Middle frontal gyrus (tissue), 1 donor: ENCODE measurements around the gene PHLDB2.

Experiments
- DNase-seq: peaks from one replicate; pipeline ENCODE4 v3.0.0-alpha.2; 2015; ENCODE audit warnings: low spot score; ENCODE audit errors: extremely low spot score

The PHLDB2 gene

DNA sequence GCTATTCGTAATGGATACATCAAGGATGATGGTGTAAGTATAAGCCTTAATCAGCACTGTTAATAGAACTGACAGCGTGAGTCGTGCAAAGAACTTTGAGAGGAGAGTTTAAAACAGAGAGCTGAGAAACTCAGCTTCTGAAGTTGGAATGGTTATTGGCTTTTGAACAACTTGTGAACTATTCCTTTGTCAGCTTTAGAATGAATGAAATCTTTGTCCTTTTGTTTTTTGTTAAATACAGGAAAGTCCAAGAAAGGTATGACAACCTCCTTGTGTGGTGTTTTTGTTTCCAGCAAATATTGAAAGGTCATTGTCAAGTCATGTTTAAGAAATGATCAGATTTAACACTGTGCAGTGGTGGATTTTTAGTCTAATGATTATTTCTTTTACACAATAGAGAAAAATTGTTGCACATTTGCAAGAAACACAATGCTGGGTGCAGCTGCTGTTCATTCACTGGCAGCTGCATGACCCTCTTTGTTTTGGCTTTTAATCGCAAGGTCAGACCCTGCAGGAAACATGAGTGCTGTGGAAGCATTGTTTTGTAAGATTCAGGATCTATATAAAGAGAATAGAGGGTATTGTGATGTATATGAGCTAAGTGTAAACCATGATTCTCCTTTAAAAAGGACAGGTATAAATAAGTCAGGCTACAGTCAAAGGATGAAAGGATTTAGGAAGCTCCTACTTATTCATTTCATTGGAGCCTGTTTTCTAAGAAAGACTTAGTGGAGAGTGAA, 98.1 kb downstream of the PHLDB2 start:
- DNase-seq: no peak

DNA sequence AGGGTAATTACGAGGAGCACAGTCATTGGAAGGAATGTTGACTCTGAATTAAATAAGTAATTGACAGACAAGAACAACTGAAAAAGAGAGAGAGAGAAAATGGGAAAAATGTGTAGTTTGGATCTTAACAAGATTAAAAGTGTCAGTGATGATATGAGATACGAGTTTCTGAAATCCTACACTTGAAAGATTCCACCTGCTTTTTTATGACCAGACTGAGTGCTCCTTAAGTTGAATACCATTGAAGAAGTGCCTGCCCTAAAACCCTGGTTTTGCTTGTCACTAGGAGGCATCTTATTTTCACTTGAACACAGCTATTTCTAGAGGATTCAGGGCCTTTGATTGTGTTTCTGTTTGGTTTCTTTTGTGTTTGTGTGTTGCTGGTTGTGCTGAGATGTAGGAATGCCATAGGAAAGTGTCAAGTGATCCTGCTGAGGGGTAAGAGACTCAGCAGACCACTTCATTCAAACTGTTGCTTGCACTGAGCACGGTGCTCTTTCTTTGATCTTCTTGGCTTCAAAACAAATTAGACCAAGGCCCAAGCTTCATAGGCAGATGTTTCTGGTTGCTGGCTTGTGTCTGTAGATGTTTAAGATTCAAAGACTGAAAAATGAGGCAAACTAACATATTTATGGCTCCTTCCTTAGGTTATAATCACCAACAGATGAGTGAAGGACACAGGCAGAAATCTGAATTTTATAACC, 102.5 kb downstream of the PHLDB2 start:
- DNase-seq: no peak

DNA sequence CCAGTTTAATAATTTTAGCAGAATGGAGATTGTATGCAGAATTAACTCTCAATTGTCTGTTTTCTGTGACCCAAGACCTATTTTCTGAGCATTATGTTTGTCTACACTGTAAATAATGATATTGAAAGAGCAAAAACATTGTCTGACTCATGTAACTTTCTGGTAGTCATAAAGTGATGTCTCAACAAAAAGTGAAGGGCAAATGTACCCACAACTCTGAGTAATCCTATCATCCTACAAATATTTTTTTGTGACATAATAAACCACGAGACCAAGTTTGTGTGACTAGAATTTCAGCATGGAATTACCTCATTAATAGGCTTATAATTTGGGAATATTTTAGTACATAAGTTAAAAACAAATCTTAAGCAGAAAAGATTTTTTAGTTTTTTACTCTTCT, 104.4 kb downstream of the PHLDB2 start:
- DNase-seq: no peak

DNA sequence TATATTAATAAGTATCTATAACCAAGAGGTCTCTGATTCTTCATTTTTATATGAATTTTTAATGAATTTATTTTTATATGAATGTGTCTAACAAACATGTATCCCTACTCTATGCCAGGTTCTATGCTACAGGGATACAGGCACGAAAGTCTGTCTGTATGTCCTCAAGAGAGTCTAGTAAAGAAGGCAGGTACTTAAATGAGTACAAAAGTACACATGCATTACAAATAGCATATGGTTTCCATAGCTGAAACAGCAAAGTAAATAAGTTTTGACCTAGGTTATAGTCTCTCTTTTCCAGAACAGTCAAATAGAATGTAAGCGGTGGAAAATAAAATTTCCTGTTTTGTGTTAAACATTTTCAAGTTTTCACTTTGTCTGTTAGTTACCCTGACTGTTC, 106.4 kb downstream of the PHLDB2 start:
- DNase-seq: no peak

DNA sequence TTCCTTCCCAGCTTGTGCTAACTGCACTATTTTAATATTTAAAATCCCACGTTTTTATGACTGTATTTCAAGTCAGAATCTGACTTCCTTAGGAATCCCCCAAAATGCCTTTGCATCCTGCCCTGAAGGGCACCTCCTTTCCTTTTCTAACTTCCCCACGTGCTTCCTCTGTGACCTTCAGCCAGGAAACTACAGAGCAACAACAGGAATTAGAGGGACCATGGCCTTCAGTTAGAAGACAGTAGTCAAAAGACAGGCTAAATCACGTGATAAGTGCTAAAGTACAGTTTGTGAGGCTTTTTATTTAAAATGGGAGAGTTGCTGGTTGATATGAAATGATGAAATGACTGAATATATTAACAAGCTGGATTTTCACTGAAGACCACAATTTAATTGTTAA, 108.0 kb downstream of the PHLDB2 start:
- DNase-seq: no peak

DNA sequence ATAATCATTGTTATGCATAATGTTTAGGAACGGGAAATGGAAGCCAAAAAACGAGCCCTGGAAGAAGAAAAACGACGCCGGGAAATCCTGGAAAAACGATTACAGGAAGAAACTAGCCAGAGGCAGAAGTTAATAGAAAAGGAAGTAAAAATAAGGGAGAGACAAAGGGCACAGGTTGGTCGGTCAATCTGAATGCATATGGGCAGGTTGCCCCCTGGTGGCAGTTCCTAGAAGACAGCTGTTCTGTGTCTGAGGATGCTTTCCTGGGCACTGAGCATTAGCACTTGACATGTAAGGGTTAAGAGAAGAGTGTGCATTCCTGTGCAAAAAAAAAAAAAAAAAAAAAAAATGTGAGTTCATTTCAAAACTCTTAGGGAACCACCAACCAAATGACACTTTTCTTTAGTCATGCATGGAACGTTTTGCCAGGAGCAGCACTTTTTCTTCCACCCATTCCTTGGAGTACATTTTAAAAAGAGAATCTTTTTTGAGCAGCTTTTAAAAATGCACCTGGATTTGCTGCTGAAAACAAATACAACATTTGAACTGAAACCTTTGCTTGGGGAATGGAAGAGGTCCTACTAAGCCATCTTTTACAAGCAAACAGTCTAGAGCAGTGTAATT, 108.7 kb downstream of the PHLDB2 start:
- peak; percentile 71 for DNase-seq

DNA sequence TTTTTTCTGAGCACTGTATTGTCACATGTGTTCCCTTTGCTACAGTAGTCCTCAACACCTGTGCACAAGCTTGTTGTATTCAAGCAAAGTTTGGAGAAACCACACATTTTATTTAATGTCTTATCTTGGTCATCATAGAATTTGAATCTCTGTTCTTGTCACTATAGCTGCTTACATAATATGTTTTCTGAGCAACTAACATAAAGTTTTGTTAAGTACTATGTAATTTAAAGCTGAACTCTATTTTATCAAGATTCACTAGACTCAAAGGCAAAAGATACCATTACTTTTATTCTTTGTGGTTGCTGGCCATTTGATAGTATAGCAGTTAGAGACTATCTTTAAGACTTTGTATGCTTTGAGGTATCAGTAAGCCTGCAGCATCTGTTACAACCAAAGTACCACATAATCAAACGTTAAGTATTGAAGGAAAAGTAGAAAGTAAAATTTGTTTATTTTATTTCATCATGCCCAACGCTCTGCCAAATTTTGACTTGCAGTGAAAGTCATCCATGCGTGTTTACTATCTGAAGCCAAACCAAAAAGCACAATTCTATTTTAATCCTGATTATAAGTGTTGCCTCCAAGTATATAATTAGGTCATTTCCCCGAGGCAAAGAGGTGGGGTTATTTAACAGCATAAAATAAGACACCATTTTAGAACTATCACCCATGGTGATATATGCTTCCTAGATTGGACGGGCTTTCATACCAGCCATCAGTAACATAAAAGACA, 109.4 kb downstream of the PHLDB2 start:
- DNase-seq: no peak

DNA sequence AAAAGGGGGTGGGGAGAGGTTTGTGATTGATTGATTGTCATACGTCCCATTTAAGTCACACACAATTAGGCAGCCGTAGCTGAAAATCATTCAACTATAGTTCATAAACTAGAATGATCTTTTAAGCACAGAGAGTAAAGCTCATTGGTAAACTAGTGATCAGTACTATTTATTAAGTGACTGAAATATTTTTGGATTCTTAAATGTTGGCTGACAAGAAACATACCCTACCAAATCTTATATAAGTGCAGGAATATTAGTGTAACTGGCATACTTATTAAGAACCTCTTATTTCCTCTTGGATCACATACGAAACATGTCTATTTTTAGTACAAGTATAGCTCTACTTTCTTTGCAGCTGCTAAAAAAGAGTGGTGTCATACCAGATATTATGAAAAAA, 111.3 kb downstream of the PHLDB2 start:
- DNase-seq: no peak

DNA sequence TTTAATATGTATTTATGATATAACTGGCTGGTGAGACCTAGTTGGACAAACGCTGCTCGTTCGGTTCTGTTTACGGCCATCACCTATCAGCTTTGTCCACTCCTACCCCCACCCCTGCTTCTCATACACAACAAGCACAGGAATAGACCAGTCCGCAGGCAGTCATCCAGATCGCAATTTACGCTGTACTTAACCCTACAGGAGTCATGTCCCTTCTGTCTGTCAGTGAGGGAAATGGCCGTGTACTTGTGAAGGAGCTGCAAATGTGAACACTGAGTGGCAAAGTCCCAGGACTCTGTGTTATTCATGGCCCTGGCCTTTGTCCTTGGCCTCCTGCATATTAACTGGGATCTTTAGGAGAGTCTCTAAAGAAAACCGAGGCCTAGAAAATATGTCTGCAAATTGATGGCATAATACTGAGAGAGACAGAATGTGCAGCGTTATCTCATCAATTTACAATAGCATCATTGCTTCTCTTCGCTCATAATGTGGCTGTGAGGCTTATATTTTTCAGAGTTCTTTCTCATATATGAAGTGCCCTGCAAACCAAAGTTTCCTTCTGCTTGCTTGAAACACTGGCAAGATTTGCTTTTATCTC, 112.6 kb downstream of the PHLDB2 start:
- DNase-seq: no peak

DNA sequence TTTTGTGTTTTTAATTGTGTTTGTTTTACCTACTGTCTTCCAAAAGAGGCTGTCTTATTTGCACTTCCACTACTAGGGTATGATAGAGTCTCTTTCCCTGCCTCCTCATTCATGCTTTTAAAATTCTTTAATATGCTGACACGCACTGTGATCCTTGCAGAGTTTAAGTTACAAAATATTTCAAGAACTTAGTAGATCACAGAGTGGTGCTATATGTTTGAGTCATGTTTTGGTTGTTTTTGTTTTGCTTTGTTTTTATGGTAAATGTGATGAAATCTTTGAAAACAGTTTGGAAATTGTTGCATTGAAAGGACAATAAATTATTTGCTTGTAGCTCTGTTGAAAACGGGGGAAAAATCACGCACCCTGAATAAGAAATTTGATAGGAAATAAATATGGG, 113.8 kb downstream of the PHLDB2 start:
- no peak for DNase-seq

DNA sequence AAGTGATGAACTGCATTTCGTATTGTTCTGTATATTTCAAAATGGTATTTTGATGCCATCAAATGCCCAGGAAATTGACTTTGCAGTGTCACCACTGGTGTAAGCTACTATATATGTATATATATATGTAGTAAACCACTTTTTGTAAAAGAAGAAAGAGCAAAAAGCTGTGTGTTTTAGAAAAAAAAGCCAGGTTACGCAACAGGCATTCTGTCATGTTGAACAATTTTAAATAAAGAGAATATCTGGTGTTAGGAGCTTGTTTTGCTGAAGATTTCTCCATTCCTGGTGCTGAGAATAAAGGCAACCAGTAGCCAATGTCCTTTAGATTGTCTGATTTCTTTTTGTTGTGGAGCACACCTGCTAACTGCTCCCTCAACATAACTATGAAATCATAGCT, 116.1 kb downstream of the PHLDB2 start:
- DNase-seq: no peak

DNA sequence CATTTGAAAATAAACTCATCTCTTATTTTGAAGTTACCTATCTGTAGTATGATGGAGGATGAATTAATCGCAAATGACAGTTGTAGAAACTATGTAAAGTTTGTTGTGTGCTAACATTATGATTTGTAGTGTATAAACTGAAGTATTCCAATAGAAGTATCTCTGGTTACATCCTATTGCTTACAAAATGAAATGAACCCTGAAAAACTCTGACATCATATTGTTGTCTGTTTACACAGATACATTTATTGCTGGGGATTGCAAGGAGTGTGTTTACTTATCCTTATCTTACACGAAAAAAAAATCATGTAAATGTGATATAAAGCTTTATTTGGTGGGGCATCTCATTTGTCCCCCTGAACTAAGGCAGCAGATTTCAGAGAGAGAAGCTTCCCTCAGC, 117.2 kb downstream of the PHLDB2 start:
- no peak for DNase-seq

DNA sequence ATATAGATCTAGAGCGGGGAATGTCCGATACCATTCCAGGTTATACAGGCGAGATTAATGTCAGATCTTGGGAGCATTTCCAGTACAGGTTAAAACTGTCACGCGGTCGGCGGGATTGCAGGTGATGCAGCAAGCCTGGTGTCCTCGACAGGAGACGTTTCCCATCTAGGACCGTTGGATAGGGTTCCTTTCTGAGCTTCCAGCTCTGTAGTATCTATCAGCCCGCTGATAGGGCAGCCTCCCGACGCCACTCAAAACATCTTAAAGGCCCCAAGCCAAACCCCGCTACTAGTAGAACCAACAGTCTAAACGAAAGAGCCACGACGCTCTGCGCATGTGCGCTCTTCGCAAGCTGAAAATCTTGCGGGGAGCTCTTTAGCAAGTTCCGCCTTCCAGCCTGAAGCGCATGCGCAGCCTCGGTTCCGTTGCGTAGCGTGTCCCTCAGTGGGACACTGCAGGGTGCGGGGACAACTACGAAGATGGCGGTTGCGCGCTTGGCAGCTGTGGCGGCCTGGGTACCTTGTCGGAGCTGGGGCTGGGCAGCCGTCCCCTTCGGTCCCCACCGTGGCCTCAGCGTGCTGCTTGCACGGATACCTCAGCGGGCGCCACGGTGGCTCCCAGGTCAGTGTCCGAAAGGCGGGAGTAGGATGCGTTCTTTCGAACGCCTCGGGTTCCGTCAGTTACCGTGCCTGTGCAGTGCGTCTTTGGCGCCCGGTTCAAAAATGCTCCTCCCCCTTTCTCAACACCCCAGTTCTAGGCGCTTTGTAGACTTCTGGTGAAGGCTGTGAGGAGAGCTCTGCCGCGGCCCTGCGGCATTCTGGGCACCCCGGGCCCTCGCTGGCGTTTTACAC, 119.7 kb downstream of the PHLDB2 start, which contains the start of gene ABHD10:
ABHD10 (plus strand) TSS at position 444 of the 851 bp plus-strand sequence; CDS start at position 480, 36 bp downstream.
- peak; percentile 99 for DNase-seq

DNA sequence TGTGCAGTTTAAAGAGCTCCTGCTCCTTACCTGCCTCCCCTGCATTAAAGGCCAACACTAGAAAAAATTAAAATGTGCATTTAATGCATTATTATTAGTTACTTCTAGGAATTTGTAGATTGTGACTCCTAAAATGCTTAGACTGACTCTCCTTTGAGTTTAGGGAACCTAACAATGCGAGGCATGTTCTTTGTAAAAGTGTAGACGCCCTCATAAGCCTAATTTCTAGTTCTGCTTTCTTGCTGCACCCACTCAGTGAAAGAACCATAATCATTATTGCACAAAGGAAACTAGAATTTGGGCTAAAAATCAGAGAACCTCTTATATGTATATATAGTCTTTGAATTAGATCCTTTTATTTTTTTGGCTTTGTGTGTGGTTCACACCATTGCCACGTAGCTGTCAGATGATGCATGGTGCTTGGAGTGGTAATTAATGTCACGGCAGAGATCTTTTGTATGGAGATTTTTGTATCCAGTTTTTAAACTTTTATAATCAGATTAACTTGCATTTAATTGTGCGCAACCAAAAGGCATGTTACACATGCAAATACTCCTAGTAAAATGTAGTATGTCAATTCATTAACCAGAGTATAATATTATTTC, 120.5 kb downstream of the PHLDB2 start:
- DNase-seq: no peak

DNA sequence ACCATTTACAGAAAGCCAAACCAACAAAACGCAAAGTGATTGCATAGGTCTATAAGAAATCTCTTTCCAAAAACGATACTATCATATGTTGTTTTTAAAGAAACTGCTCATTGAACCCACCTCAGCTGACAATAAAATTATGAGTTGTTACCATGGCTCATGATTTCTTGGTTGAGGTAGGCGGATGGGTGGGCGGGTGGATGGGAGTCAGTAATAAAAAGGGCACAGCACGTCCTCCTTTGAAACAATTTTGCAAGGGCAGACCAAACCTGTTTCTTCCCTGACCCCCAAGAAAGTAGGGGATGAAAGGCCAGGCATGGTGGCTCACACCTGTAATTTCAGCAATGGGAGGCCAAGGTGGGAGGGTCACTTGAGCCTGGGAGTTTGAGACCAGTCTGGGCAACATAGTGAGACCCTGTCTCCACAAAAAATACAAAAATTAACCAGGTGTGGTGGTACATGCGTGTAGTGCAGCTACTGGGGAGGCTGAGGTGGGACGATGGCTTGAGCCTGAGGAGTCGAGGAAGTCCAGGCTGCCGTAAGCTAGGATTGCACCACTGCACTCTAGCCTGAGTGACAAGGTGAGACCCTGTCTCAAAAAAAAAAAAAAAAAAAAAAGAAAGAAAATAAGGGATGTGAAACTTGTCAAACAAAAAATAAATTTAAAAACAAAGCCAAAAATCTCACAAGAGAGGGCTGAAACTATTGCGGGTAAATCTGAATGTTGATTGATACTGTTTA, 121.8 kb downstream of the PHLDB2 start:
- DNase-seq: no peak

DNA sequence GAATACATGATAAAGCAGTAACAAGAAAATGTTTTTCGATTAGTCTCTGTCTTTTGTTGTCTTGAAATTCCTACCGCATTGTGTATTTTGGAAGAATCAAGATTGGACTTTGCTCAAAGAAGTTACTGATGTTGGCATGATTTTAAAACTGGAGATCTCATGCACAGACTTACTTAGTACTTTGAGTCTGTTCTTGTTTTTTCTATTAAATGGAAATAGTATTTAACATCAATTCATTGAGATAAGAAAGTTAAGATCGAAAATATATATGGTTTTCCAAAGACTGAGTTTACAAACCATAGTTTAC, 122.3 kb downstream of the PHLDB2 start:
- no peak for DNase-seq

DNA sequence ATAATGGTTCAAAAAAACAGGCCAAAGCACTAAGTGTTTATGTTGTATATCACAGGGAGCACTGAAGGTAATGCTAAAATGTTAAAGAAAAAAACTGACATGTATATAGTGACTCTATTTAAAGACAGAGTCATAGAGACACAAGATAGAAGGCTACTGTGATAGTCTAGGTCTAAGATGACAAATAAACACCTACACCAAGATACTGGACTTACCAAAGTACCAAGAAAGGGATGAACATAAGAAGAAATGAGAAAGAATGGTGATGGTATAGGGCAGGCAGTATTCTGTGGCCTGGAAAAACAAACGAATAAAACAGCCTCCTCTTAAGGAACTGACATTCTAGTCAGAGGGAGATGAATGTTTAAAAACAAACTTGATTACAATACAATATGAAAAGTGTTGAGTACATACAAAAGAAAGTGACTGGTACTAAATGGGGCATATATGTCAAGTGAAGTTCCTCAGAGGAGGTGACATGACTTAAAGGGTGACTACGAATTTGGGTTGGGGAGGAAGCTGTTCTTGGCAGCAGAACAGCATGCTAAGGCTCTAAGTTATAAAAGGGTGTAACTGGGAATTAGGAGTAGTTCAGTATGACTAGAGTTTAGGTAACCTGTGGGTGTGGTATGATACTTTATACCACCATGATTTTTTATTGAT, 125.7 kb downstream of the PHLDB2 start:
- DNase-seq: no peak

DNA sequence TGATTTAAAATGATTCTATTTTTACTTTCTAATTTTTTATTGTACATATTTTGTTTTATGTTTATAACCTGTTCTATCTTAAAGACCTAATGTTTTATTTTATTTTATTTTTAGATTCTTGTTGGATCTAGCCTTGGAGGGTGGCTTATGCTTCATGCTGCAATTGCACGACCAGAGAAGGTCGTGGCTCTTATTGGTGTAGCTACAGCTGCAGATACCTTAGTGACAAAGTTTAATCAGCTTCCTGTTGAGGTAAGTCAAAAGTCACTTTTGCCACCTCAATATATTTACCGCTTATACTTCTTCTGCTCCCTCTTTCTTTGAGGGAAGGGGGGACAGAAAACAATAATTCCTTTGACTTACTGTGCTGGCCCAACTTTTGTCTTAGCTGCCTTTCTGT, 127.7 kb downstream of the PHLDB2 start:
- no peak for DNase-seq

DNA sequence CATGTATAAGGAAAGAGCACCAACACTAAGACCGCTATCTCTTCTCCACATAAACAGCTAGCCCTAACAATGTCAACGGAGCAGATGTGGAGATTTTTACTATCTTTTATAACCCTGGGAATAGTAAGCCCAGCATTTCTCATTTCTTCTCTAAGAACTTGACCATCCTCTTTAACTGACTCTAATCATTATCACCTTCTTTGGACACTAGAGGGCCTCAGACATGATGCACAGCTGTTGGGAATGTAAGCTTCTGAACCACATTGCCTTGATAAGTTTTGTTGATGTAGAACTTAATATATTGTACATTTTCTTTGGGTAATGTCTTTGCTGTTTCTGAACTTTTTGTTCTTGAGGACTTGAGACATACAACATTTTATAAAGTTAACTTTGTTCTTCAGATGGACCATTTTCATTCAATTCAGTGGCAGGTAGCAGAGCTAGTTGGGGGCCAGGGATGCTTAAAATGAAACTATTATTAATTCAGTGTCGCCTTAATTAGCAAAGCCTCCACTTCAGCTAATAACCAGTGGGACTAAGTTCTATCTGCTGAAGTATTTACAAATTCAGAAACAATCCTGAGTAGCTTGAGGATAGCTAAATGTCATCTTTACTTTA, 130.1 kb downstream of the PHLDB2 start:
- DNase-seq: no peak
